ENCODE results near the gene TMEM132D. TPM values are rescaled to one million over a fixed set of nuclear protein-coding genes. Genes with fewer than 3 reads are reported as not detected.

Gene TMEM132D
- total and polyA plus RNA-seq, 2 of the 8 experiments (the other 6 are each of a cell fraction or from before 2014, with no cell fraction given) = 3.5 to 10.1 TPM

GRCh38 chr12:129097451-129097850 lies 806.4 kb downstream of the TMEM132D start:
- no peak overlapping the region for H2AK5ac ChIP-seq (ENCODE audit: low read depth, low read length)
- no peaks in the 10 kb centered on the region for H4K20me1 ChIP-seq (replicated peaks in 1 of 2; ENCODE audit: control insufficient read depth in 1 of 2, insufficient read depth in 2 of 2, low read length in 2 of 2)
- H2BK12ac ChIP-seq (ENCODE audit: low read depth, low read length) = no peak overlapping the region
- H3K79me2 ChIP-seq (ENCODE audit: control insufficient read depth in 1 of 2, insufficient read depth in 2 of 2, low read length in 2 of 2) = no peaks in the 10 kb centered on the region
- no peak overlapping the region for H3K4ac ChIP-seq (replicated peaks; ENCODE audit: insufficient read length, low read depth, low read length)
- H3K9ac ChIP-seq (replicated peaks in 1 of 4; ENCODE audit: extremely low read depth in 1 of 4, low read depth in 3 of 4, low read length in 3 of 4) = no peak overlapping the region
- DNase-seq (ENCODE audit: low read depth in 1 of 2, low spot score in 2 of 2) (no peak), FAIRE-seq (no peak)
- no peak overlapping the region for H3K18ac ChIP-seq (ENCODE audit: extremely low read depth, low read length)
- H3K79me1 ChIP-seq (ENCODE audit: low read depth, low read length) = no peaks in the 10 kb centered on the region
- ChIA-PET POLR2A (ENCODE audit: partially characterized antibody) (no interaction called here), CTCF (ENCODE audit: partially characterized antibody) (interaction anchor here (1.3 to 1.8 kb wide), 2 partner anchors 10 to 27 kb away, joined by 3 to 5 read pairs; no protein-coding TSS in a partner anchor)
- no peak overlapping the region for H3K23ac ChIP-seq (ENCODE audit: insufficient read length)
- no peak overlapping the region for H4K5ac ChIP-seq (ENCODE audit: insufficient read length, low read depth, low read length)
- no peak overlapping the region for H3K14ac ChIP-seq (ENCODE audit: insufficient read length)
- no peak overlapping the region for H4K8ac ChIP-seq (ENCODE audit: extremely low read depth, insufficient read depth, low read length)
- no peak overlapping the region for H3K4me2 ChIP-seq (ENCODE audit: insufficient read depth in 1 of 2, low read depth in 2 of 2, low read length in 2 of 2)
- H3K27me3 ChIP-seq (replicated peaks in 1 of 4; ENCODE audit: control insufficient read depth in 3 of 4, extremely low read depth in 1 of 4, insufficient read depth in 3 of 4, low read length in 3 of 4) = no peaks in the 10 kb centered on the region
- no peak overlapping the region for H2AFZ ChIP-seq (ENCODE audit: low read length)
- no peaks in the 10 kb centered on the region for H3K23me2 ChIP-seq (ENCODE audit: low read depth, low read length)
- H3K4me1 ChIP-seq (replicated peaks in 1 of 4; ENCODE audit: control insufficient read depth in 3 of 4, insufficient read depth in 4 of 4, low read length in 3 of 4) = no peaks in the 10 kb centered on the region
- peaks cover 0 to 4% of the 10 kb centered on the region in 2 experiments; a peak in 1 of 4 replicates for H3K9me3 ChIP-seq (ENCODE audit: insufficient read depth in 2 of 2, low read depth in 1 of 2, low read length in 1 of 2)
- no peak overlapping the region for H4K91ac ChIP-seq (replicated peaks; ENCODE audit: insufficient read length, low read length)
- H3K27ac ChIP-seq (ENCODE audit: low read depth, low read length) = no peak overlapping the region
- 86% methylated on average over 3 of the region's 3 CpGs; no CpG with 5 or more reads in 1 of the 2 experiments for WGBS, 2 experiments (ENCODE audit: extremely low coverage in 1 of 2, insufficient coverage in 1 of 2, insufficient read length in 1 of 2, insufficient replicate concordance in 2 of 2, low coverage in 1 of 2, low lambda C conversion rate in 2 of 2, missing lambda C conversion rate in 1 of 2)
- no peak overlapping the region for H2BK5ac ChIP-seq (ENCODE audit: low read depth, low read length)
- H3K36me3 ChIP-seq (ENCODE audit: control insufficient read depth in 2 of 4, insufficient read depth in 4 of 4, low read length in 3 of 4) = no peaks in the 10 kb centered on the region; a peak in 1 of 8 replicates
- H3K4me3 ChIP-seq (ENCODE audit: extremely low read depth in 1 of 4, insufficient read depth in 2 of 4, low read depth in 3 of 4, low read length in 4 of 4) = no peak overlapping the region
- H2BK15ac ChIP-seq (ENCODE audit: low read length) = no peak overlapping the region
- H2BK20ac ChIP-seq (ENCODE audit: low read length) = no peak overlapping the region
- no peak overlapping the region for H3K56ac ChIP-seq (replicated peaks; ENCODE audit: insufficient read length, low read depth, low read length)
- H2BK120ac ChIP-seq (replicated peaks; ENCODE audit: low read depth, low read length) = no peak overlapping the region
- TF ChIP-seq JUN (IDR thresholded peaks at IDR 0.05; ENCODE audit: low read depth, low read length) = no peak
- TF ChIP-seq ASH2L (IDR thresholded peaks at IDR 0.05; ENCODE audit: low read length) = no peak
- TF ChIP-seq GABPA (IDR thresholded peaks at IDR 0.05; ENCODE audit: borderline replicate concordance, insufficient read depth, low read length) = no peak
- no peak for TF ChIP-seq BRCA1 (IDR thresholded peaks at IDR 0.05; ENCODE audit: low read depth, low read length)
- TF ChIP-seq E2F6 (IDR thresholded peaks at IDR 0.05) = no peak
- no peak for TF ChIP-seq SAP30 (IDR thresholded peaks at IDR 0.05; ENCODE audit: insufficient read depth, insufficient replicate concordance, low read length)
- no peak for TF ChIP-seq ZNF274 (IDR thresholded peaks at IDR 0.05; ENCODE audit: borderline replicate concordance, extremely low read depth, low read length)
- TF ChIP-seq JUND (IDR thresholded peaks at IDR 0.05; ENCODE audit: low read length) = no peak
- TF ChIP-seq TBP (IDR thresholded peaks at IDR 0.05; ENCODE audit: low read depth, low read length) = no peak
- TF ChIP-seq GTF2F1 (IDR thresholded peaks at IDR 0.05; ENCODE audit: borderline replicate concordance, low read depth, low read length) = no peak
- no peak for TF ChIP-seq HDAC6 (IDR thresholded peaks at IDR 0.05; ENCODE audit: low read depth, low read length)

All from H1 (cell line).